GDM1 (cell line): ENCODE results near the gene SEMA5A.

Experiments
- DNase-seq: peaks from one replicate; lab custom pipeline; 2025; lab: John Stamatoyannopoulos, UW

Gene SEMA5A

GRCh38 chr5:9395706-9396105, 150.2 kb downstream of the SEMA5A start:
- no peak for DNase-seq

- DNase-seq = no peak
Measured at GRCh38 chr5:9394221-9394620, 151.7 kb downstream of the SEMA5A start.

- DNase-seq = no peak
Measured at GRCh38 chr5:9392625-9393024, 153.2 kb downstream of the SEMA5A start.

- no peak for DNase-seq
Measured at GRCh38 chr5:9391080-9391479, 154.8 kb downstream of the SEMA5A start.

- no peak for DNase-seq
Measured at GRCh38 chr5:9390113-9390512, 155.8 kb downstream of the SEMA5A start.

GRCh38 chr5:9388941-9389674, 156.8 kb downstream of the SEMA5A start:
- DNase-seq = no peak

GRCh38 chr5:9387879-9388278, 158.0 kb downstream of the SEMA5A start:
- DNase-seq = no peak

GRCh38 chr5:9386945-9387344, 158.9 kb downstream of the SEMA5A start:
- DNase-seq = no peak

GRCh38 chr5:9382522-9382921, 163.4 kb downstream of the SEMA5A start:
- no peak for DNase-seq

GRCh38 chr5:9381464-9381863, 164.4 kb downstream of the SEMA5A start:
- DNase-seq = no peak

- DNase-seq = no peak
Measured at GRCh38 chr5:9380109-9380508, 165.8 kb downstream of the SEMA5A start.

- DNase-seq = no peak
Measured at GRCh38 chr5:9376363-9377117, 169.3 kb downstream of the SEMA5A start.

GRCh38 chr5:9375756-9376155, 170.1 kb downstream of the SEMA5A start:
- no peak for DNase-seq

GRCh38 chr5:9374025-9374424, 171.8 kb downstream of the SEMA5A start:
- DNase-seq = no peak

- no peak for DNase-seq
Measured at GRCh38 chr5:9373571-9373970, 172.3 kb downstream of the SEMA5A start.

- no peak for DNase-seq
Measured at GRCh38 chr5:9370256-9370655, 175.6 kb downstream of the SEMA5A start.

GRCh38 chr5:9365512-9365911, 180.4 kb downstream of the SEMA5A start:
- no peak for DNase-seq

GRCh38 chr5:9363449-9363848, 182.4 kb downstream of the SEMA5A start:
- no peak for DNase-seq

- DNase-seq = no peak
Measured at GRCh38 chr5:9363026-9363425, 182.8 kb downstream of the SEMA5A start.

- no peak for DNase-seq
Measured at GRCh38 chr5:9362600-9362999, 183.3 kb downstream of the SEMA5A start.

- peak; percentile 12 for DNase-seq
Measured at GRCh38 chr5:9361835-9362234, 184.0 kb downstream of the SEMA5A start.

- no peak for DNase-seq
Measured at GRCh38 chr5:9358961-9359685, 186.8 kb downstream of the SEMA5A start.

- DNase-seq = no peak
Measured at GRCh38 chr5:9356351-9356825, 189.5 kb downstream of the SEMA5A start.
